Rectal smooth muscle tissue (tissue), 1 donor: Measurements from ENCODE around the gene SHQ1.
"Not testable (repeated sequence)": the region's sequence is repeated elsewhere in the genome, so short reads cannot be mapped to it uniquely, and the experiment has no call there.

Source experiments
- H3K27ac ChIP-seq: one replicate; pipeline ENCODE4 v1.7.0; 2013; ENCODE audit warnings: low read depth, low read length, inconsistent platforms
- H3K27me3 ChIP-seq: one replicate; pipeline ENCODE4 v1.7.0; 2013; ENCODE audit warnings: low read length; ENCODE audit not compliant: control insufficient read depth, insufficient read depth
- H3K36me3 ChIP-seq: one replicate; pipeline ENCODE4 v1.7.0; 2013; ENCODE audit warnings: low read length; ENCODE audit not compliant: control insufficient read depth, insufficient read depth
- H3K4me1 ChIP-seq: one replicate; pipeline ENCODE4 v1.7.0; 2013; ENCODE audit warnings: low read length; ENCODE audit not compliant: control insufficient read depth, insufficient read depth
- H3K4me3 ChIP-seq: one replicate; pipeline ENCODE4 v1.7.0; 2013; ENCODE audit warnings: low read length
- H3K9ac ChIP-seq: one replicate; pipeline ENCODE4 v1.7.0; 2013; ENCODE audit warnings: low read length

SHQ1 gene

GRCh38 chr3:72728958-72729467 is 119.2 kb downstream of the SHQ1 start:
- Histone ChIP-seq H3K27ac (no peak overlapping the region), H3K4me3 (no peak overlapping the region), H3K9ac (no peak overlapping the region), H3K36me3 (no peaks in the 10 kb centered on the region), H3K27me3 (no peaks in the 10 kb centered on the region), H3K4me1 (no peaks in the 10 kb centered on the region)

GRCh38 chr3:72728329-72728889 is 119.8 kb downstream of the SHQ1 start:
- H3K27ac ChIP-seq: no peak overlapping the region
- no peaks in the 10 kb centered on the region for H3K4me1 ChIP-seq
- no peak overlapping the region for H3K4me3 ChIP-seq
- no peaks in the 10 kb centered on the region for H3K36me3 ChIP-seq
- H3K27me3 ChIP-seq: no peaks in the 10 kb centered on the region
- H3K9ac ChIP-seq: no peak overlapping the region

- Histone ChIP-seq H3K27ac (no peak overlapping the region), H3K4me3 (no peak overlapping the region), H3K27me3 (no peaks in the 10 kb centered on the region), H3K9ac (no peak overlapping the region), H3K4me1 (no peaks in the 10 kb centered on the region), H3K36me3 (no peaks in the 10 kb centered on the region)
Measured at GRCh38 chr3:72727726-72728125, 120.5 kb downstream of the SHQ1 start.

- Histone ChIP-seq H3K9ac (no peak overlapping the region), H3K4me1 (no peaks in the 10 kb centered on the region), H3K27me3 (no peaks in the 10 kb centered on the region), H3K27ac (no peak overlapping the region), H3K36me3 (no peaks in the 10 kb centered on the region), H3K4me3 (no peak overlapping the region)
Measured at GRCh38 chr3:72727172-72727571, 121.1 kb downstream of the SHQ1 start.

DNA sequence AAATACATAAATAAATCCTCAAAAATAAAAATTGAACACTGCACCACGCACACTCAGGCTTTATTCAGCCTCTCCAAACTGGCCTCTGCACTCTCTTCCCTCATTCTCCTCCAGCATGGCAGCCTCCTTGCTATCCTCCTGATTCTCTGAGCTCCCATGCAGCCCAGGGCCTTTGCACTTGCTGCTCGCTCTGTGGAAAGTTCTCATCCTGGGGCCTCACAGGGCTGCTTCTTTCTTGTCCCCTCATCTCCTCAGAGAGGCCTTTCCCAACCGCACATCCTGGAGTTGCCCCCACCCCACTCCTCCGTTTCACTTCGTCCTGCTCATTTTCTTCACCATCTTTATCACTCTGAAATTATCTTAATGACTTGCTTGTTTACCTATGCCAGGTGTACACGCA is 123.0 kb downstream of the SHQ1 start:
- Histone ChIP-seq H3K9ac (no peak overlapping the region), H3K27ac (no peak overlapping the region)

GRCh38 chr3:72724070-72724469 is 124.2 kb downstream of the SHQ1 start:
- H3K4me3 ChIP-seq: no peak overlapping the region
- H3K27ac ChIP-seq: no peak overlapping the region
- no peak overlapping the region for H3K9ac ChIP-seq
- H3K27me3 ChIP-seq: no peaks in the 10 kb centered on the region
- no peaks in the 10 kb centered on the region for H3K4me1 ChIP-seq
- H3K36me3 ChIP-seq: no peaks in the 10 kb centered on the region

More for the DNA sequence above, 123.0 kb downstream of the SHQ1 start:
- H3K27me3 ChIP-seq: no peaks in the 10 kb centered on the region
- H3K4me3 ChIP-seq: no peak overlapping the region
- H3K36me3 ChIP-seq: no peaks in the 10 kb centered on the region
- no peaks in the 10 kb centered on the region for H3K4me1 ChIP-seq

- Histone ChIP-seq H3K4me3 (no peak overlapping the region), H3K36me3 (no peaks in the 10 kb centered on the region), H3K27ac (no peak overlapping the region), H3K4me1 (no peaks in the 10 kb centered on the region), H3K9ac (no peak overlapping the region), H3K27me3 (no peaks in the 10 kb centered on the region)
Measured at GRCh38 chr3:72722930-72723726, 125.1 kb downstream of the SHQ1 start.

GRCh38 chr3:72721683-72722381 is 126.4 kb downstream of the SHQ1 start:
- Histone ChIP-seq H3K9ac (no peak overlapping the region), H3K27me3 (no peaks in the 10 kb centered on the region), H3K36me3 (no peaks in the 10 kb centered on the region), H3K4me3 (no peak overlapping the region), H3K4me1 (no peaks in the 10 kb centered on the region), H3K27ac (no peak overlapping the region)

- no peaks in the 10 kb centered on the region for H3K27me3 ChIP-seq
- H3K36me3 ChIP-seq: no peaks in the 10 kb centered on the region
- no peaks in the 10 kb centered on the region for H3K4me1 ChIP-seq
- H3K4me3 ChIP-seq: no peak overlapping the region
- H3K27ac ChIP-seq: no peak overlapping the region
- H3K9ac ChIP-seq: no peak overlapping the region
Measured at GRCh38 chr3:72720566-72720965, 127.7 kb downstream of the SHQ1 start.

- H3K4me3 ChIP-seq: no peak overlapping the region
- H3K4me1 ChIP-seq: no peaks in the 10 kb centered on the region
- H3K27me3 ChIP-seq: no peaks in the 10 kb centered on the region
- no peak overlapping the region for H3K9ac ChIP-seq
- H3K27ac ChIP-seq: no peak overlapping the region
- no peaks in the 10 kb centered on the region for H3K36me3 ChIP-seq
Measured at GRCh38 chr3:72719137-72719536, 129.1 kb downstream of the SHQ1 start.

DNA sequence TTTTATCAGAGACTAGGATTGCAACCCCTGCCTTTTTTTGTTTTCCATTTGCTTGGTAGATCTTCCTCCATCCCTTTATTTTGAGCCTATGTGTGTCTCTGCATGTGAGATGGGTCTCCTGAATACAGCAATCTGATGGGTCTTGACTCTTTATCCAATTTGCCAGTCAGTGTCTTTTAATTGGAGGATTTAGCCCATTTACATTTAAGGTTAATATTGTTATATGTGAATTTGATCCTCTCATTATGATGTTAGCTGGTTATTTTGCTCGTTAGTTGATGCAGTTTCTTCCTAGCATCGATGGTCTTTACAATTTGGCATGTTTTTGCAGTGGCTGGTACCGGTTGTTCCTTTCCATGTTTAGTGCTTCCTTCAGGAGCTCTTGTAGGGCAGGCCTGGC is 134.1 kb downstream of the SHQ1 start:
- not testable (repeated sequence) for H3K4me1 ChIP-seq, H3K36me3 ChIP-seq, H3K4me3 ChIP-seq, H3K27ac ChIP-seq, H3K27me3 ChIP-seq, H3K9ac ChIP-seq

- not testable (repeated sequence) for H3K9ac ChIP-seq
Measured at GRCh38 chr3:72710471-72710870, 137.8 kb downstream of the SHQ1 start.

More at GRCh38 chr3:72710471-72710870, 137.8 kb downstream of the SHQ1 start:
- not testable (repeated sequence) for H3K27me3 ChIP-seq, H3K36me3 ChIP-seq, H3K27ac ChIP-seq, H3K4me3 ChIP-seq, H3K4me1 ChIP-seq
